Measurements from ENCODE around the gene PLPP6.

DNA sequence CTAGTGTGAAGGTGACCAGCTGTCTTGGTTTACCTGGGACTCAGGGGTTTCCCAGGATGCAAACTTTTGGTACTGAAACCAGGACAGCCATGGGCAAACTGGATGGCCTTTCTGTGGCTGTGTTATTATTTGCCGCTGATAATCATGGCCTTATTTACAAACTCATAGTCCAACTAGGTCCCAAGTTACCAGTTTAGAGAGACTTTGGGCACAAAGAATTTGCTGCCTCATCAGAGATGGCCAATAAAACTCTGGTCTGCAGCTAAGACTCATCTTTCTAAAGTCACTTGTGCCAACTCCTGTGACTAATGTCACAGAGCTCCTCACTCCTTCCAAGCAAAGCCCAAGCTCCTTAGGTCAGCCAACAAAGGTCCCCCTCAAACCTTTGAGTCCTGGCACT lies 47.5 kb upstream of the PLPP6 start:
- TF ChIP-seq, protein P1, sequence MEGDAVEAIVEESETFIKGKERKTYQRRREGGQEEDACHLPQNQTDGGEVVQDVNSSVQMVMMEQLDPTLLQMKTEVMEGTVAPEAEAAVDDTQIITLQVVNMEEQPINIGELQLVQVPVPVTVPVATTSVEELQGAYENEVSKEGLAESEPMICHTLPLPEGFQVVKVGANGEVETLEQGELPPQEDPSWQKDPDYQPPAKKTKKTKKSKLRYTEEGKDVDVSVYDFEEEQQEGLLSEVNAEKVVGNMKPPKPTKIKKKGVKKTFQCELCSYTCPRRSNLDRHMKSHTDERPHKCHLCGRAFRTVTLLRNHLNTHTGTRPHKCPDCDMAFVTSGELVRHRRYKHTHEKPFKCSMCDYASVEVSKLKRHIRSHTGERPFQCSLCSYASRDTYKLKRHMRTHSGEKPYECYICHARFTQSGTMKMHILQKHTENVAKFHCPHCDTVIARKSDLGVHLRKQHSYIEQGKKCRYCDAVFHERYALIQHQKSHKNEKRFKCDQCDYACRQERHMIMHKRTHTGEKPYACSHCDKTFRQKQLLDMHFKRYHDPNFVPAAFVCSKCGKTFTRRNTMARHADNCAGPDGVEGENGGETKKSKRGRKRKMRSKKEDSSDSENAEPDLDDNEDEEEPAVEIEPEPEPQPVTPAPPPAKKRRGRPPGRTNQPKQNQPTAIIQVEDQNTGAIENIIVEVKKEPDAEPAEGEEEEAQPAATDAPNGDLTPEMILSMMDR (conservative IDR thresholded peaks at IDR 0.05; ENCODE audit: low read depth, low read length), result no peak
- no peak for TF ChIP-seq EZH2 (IDR thresholded peaks at IDR 0.05; ENCODE audit: borderline replicate concordance, low read depth, low read length, poor library complexity, severe bottlenecking)
